HG03558 (cell line): ENCODE measurements around the gene TSHZ2.

Experiments
- ATAC-seq: cut with Tn5 transposase; IDR thresholded peaks from one replicate; pipeline ENCODE4 v1.9.1; 2021; ENCODE audit warnings: moderate number of reproducible peaks; ENCODE audit not compliant: unreplicated experiment; ENCODE audit errors: extremely low read depth

The TSHZ2 gene

DNA sequence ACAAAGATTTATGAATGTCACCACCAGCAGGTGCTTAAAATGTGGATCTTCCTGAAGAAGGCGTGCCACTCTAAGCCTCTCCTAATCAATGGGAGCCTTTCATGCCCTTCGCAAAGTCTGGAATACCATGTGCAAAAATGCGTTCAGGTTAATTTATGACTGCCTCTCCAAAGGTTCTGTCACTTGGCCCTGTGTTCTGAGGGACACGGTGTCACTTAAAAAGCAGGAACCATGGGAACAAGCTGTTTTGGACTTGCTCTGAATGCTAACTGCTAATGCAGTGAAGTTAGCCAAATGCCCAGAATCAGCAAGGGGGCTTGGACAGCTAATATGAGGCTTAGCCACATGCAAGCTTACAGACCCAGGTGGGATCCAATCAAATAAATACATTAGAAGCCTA is 250.3 kb downstream of the TSHZ2 start:
- ATAC-seq: no peak

- ATAC-seq: no peak
Observed at GRCh38 chr20:53222932-53223331, 250.8 kb downstream of the TSHZ2 start.

GRCh38 chr20:53223626-53224172 is 251.5 kb downstream of the TSHZ2 start:
- ATAC-seq: no peak

DNA sequence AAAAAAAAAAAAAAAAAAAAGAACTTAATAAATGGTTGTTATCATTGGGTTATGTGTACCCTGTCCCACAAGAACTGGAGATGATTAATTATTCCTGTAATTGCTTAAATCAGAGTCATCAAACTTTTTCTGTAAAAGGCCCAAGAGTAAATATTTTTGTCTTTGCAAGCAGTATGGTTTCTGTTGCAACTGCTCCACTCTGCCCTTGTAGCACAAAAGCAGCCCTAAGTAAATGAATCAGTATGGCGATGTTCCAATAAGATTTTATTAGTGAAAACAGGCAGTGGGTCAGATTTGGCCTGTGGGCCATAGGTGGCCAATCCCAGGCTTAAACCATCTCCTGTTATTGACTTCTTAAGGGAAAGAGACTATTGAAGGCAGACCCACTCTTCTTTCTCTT is 252.7 kb downstream of the TSHZ2 start:
- ATAC-seq: no peak

GRCh38 chr20:53226826-53227225 is 254.7 kb downstream of the TSHZ2 start:
- ATAC-seq: no peak

- ATAC-seq: no peak
Observed at GRCh38 chr20:53227523-53227922, 255.4 kb downstream of the TSHZ2 start.

DNA sequence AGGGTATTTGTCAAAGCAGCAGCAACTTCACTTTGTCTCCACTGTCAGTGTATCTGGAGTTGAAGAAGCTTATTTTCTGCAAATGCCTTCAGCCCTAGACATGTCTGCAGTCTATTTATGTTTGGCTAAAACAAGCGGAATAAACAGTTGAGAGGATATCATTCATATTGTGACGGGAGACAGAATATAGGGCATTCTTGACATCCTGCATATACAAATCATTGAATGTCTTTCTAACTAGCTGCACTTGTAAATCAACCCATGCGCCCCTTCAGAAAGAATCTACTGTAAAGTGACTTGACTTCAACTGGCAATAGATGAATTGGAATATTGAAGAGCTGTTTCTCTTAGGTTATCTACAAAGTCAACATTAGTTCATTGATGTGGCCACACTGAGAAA is 258.9 kb downstream of the TSHZ2 start:
- no peak for ATAC-seq

DNA sequence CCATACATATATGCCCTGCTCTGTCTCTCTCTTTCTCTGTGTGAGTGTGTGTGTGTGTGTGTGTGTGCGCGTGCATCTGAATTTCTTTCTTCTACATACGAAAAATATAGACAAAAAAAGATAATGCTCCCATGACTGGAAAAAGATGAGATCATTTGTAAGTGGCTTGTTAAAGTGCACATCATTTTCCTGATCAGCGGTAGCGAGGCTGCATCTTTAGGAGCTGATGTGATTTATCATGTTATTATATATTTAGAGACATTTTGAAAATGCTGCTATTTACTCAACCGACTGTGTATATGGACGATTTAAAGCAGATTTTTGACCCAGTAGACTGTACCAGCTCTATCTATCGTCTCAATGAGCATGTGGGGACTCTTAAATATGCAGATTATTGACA is 265.3 kb downstream of the TSHZ2 start:
- ATAC-seq: no peak

DNA sequence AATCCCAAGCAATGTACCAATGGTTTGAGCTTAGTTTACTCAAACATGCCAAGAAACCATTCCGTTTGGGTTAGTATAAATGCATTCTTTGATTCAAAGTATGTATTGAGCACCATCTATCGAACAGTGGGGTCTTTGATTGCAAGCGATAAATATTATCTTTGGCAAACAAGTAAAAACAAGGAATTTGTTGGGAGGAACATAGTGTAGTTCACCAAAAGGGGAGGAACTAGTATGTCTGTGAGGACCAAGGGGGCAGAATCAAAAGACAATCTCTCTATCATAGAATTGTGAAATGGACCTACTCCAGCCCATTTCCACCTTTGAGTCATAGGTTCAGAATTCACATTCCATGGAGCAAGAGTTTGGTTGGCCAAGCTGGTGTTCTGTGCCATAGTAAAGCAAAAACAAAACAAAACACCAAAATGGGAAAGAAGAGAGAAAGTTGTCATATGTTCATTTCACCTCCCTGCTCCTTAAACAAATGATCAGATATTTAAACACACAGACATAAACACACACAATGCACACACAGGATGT is 266.0 kb downstream of the TSHZ2 start:
- ATAC-seq: no peak

- ATAC-seq: no peak
Observed at GRCh38 chr20:53243152-53243551, 271.0 kb downstream of the TSHZ2 start.

DNA sequence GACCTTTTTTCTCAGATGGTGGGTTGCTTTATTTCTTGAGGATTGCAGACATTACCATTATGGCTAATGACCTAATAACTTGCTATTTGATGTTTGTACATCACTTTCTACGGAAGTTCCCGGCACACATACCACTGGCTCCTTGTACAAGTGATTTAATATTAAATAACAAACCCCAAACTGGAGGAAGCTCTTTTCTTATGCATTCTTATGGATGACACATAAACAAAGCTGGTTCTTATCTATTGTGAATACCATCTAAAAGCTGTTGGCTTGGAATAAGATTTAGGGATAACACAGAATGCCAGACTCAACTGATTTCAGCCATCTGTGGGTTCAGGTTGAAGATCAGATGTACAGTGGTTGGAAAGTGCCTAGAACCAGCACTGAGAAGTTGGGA is 272.6 kb downstream of the TSHZ2 start:
- no peak for ATAC-seq

DNA sequence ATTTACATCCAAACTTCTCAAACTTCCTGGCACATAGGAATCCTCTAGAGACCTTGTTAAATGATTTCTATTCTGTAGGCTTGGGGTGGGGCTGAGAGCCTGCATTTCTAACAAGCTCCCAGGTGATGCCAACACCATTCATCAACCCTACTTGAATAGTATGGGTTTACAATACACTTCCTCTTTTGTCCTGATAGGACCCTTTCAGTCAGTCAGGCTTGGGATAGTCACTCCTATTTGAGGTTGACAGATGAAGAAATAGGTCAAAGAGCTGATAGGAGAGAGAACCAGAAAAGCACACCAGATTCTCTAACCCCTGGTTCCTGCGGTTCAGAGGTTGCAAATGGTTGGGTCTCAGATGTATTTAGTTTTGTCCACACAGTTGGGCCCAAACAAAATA is 273.4 kb downstream of the TSHZ2 start:
- no peak for ATAC-seq

- no peak for ATAC-seq
Observed at GRCh38 chr20:53247468-53248103, 275.4 kb downstream of the TSHZ2 start.

DNA sequence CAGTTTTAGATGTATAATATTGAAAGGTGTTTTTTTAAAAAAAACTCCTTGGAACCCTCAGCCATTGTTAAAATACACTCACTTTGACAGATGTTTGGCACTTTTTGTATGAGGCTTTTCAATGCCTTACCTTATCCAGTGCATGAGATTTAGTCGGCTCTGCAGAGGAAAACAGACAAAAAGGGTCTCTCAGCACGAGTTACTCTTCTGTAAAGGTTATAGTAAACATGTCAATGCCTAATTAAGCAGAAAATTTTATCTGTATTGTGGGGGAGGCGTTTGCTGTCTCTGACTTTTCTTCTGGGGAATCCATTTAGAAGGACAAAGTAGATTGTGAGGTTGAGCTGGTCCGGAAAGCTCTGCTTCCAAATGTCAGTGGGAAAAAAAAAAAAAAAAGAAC is 278.3 kb downstream of the TSHZ2 start:
- no peak for ATAC-seq

DNA sequence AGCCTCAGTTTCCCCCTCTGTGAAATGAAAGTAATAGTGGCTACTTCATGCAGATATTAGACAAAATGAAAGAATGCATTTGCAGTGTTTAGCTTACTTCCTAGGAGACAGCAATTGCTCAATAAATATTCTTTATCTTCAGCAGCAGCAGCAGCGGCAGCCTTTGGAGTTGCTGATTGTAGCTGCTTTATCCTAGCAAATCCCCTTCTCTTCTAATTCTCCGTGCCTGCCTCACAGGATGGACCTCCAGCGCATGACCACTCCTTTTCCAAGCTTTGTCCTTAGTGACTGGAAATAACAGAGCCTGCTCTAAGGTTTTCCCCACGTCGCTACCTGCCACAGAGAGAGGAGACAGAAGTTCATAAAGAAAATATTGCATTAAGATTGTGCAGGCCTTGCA is 279.8 kb downstream of the TSHZ2 start:
- ATAC-seq: no peak

DNA sequence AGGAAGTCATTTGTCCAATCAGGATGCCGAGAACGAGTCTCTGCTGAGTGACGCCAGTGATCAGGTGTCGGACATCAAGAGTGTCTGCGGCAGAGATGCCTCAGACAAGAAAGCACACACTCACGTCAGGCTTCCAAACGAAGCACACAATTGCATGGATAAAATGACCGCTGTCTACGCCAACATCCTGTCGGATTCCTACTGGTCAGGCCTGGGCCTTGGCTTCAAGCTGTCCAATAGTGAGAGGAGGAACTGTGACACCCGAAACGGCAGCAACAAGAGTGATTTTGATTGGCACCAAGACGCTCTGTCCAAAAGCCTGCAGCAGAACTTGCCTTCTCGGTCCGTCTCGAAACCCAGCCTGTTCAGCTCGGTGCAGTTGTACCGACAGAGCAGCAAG is 281.5 kb downstream of the TSHZ2 start:
- no peak for ATAC-seq

GRCh38 chr20:53255102-53255710 is 283.0 kb downstream of the TSHZ2 start:
- no peak for ATAC-seq

DNA sequence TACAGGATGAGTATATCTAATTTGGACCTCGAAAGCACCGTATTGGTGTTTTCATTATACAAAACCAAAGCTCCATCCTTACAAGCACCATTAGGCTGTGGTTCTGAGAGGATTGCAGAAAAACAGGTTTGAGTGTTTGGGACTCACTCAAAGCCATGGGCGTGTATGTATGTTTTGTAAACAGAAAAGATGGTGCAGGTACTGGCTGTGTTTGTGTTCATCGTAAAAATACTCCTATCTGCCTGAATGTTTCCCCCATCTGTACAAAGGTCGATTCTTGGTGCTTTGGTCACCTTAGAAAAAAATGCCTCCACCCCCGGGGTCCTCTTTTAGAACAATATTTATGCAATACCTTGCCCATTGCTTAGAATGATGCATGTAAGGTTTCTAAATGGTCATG is 286.6 kb downstream of the TSHZ2 start:
- no peak for ATAC-seq

GRCh38 chr20:53260168-53260567 is 288.0 kb downstream of the TSHZ2 start:
- no peak for ATAC-seq

DNA sequence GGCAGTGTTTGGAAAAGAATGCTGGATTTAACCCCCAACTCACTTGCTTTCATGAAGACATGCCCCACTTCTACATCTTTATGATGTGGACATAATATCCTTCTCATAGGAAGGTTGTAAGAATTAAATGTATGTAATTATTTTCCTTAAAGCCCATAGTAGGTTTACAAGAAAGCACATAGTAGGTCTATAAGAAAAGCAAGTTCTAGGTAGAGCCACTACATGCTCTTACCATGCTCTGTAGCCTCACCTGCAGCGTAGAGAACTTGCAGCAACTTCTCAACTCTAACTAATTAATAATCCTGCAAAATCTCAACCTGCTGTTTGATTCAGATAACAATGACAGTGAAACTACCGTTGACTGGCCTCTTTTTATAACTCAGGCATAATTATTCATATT is 288.4 kb downstream of the TSHZ2 start:
- ATAC-seq: no peak

DNA sequence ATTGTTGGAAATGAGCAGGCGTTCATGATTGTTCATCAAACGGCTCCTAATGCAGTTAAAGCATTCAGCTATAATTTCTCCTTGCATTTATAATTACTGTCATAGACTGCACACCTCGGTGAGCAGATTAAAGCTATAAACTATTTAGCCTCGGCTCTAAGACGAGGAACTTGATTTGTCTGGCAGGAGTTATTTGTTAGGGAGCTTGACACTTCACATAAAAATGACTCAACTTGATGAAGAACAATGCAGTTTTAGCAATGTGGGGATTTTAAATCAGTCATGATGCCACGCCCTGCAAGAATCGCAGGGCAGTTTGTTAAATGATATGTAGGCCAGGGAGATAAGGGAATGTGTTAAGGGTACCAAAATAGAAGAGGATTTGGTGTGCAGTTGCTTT is 290.2 kb downstream of the TSHZ2 start:
- ATAC-seq: no peak
